ENCODE results near the gene KLF16.
A peak's percentile ranks its signal among the peaks of the same experiment; 100 is the strongest.

KLF16 gene

DNA sequence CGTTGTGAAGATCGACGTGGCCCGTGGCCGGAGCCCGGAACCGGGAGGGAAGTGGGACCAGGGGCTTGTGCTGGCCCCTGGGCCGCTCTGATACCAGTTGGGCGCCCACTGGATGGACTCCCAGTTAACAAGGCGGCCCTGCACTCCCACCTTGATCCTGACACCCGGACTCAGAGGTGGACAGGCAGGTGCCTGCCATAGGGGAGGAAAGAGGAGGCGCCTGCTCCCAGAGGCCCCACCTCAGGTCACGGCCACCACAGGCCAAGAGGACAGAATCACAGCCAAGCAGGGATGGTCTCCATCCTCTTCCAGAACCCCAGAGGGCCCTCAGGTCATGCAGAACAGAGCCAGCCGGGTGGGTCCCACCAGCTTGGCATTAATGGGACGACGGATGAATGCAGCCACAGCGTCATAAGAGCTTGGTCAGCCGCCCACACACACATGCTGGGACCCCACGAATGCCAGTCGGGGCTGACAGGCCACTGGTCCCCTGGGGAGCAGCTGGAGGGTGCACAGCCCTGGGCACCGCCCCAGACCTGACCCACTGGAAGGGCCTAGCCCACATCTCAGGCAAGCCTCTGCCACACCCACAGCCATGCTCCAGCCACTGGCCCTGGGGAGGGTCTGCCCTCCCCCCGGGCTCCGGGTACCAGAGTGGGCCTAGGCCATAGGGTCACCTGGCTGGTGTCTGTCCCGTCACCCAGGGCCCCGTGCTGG lies 9.6 kb upstream of the KLF16 start:
- no peaks in the 10 kb centered on the region for H3K27me3 ChIP-seq (ENCODE audit: insufficient read depth, low read depth, severe bottlenecking)
- TF ChIP-seq, protein P1, sequence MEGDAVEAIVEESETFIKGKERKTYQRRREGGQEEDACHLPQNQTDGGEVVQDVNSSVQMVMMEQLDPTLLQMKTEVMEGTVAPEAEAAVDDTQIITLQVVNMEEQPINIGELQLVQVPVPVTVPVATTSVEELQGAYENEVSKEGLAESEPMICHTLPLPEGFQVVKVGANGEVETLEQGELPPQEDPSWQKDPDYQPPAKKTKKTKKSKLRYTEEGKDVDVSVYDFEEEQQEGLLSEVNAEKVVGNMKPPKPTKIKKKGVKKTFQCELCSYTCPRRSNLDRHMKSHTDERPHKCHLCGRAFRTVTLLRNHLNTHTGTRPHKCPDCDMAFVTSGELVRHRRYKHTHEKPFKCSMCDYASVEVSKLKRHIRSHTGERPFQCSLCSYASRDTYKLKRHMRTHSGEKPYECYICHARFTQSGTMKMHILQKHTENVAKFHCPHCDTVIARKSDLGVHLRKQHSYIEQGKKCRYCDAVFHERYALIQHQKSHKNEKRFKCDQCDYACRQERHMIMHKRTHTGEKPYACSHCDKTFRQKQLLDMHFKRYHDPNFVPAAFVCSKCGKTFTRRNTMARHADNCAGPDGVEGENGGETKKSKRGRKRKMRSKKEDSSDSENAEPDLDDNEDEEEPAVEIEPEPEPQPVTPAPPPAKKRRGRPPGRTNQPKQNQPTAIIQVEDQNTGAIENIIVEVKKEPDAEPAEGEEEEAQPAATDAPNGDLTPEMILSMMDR (IDR thresholded peaks at IDR 0.05; ENCODE audit: low read depth, low read length), result no peak
- H3K36me3 ChIP-seq, result peaks cover 11% of the 10 kb centered on the region
- no peak overlapping the region for H3K27ac ChIP-seq
- no peak for DNase-seq
- no peak overlapping the region for H3K4me3 ChIP-seq (ENCODE audit: low read depth, low read length)
- H3K9me3 ChIP-seq (ENCODE audit: severe bottlenecking), result no peaks in the 10 kb centered on the region

DNA sequence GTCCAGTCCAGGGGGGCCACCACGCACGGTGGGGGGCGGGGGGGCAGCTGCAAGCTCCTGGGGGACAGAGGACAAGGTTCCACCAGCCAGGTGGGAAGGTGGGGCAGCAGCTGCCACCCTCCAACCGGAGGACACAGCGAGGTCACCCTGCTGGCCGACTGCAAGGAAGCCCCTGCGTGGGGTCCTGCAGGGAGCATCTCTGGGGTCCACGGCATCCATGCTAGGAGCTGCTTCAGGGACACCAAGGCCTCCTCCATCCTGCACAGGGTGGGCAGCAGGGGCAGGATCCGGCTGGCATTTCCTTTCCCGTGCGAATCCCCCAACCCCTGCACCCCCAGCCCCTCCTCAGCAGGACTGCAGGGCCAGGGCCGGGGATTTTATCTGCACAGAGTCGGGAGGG lies 8.3 kb upstream of the KLF16 start:
- TF ChIP-seq, protein P1 (IDR thresholded peaks at IDR 0.05; ENCODE audit: low read depth, low read length), result no peak
- Histone ChIP-seq H3K27me3 (ENCODE audit: insufficient read depth, low read depth, severe bottlenecking) (no peaks in the 10 kb centered on the region), H3K4me3 (ENCODE audit: low read depth, low read length) (no peak overlapping the region), H3K27ac (no peak overlapping the region), H3K36me3 (peaks cover 11% of the 10 kb centered on the region), H3K9me3 (ENCODE audit: severe bottlenecking) (no peaks in the 10 kb centered on the region)
- no peak for DNase-seq

DNA sequence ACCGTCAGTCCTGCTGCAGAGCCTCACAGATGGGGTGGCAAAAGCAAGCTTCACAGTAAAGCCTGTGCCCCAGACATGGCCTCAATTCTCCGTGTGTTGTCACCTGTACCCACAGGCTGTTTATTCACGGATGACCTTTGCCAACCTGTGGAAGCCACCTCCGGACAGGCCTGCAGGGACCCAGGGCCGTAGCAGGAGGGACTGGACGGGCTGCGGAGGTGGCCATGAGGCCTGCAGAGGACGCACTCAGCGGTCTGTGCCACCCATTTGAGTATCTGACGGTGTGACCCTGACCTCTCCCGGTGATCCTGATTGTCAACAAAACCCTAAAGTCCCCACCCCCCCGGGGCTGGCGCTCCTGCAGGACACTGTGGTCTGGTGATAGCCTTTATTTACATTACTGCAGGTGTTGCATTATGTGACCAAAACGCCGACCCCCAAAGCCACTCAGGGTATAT lies 7.8 kb upstream of the KLF16 start:
- no peak overlapping the region for H3K27ac ChIP-seq
- DNase-seq, result no peak
- peaks cover 11% of the 10 kb centered on the region for H3K36me3 ChIP-seq
- no peaks in the 10 kb centered on the region for H3K27me3 ChIP-seq (ENCODE audit: insufficient read depth, low read depth, severe bottlenecking)
- no peaks in the 10 kb centered on the region for H3K9me3 ChIP-seq (ENCODE audit: severe bottlenecking)
- no peak overlapping the region for H3K4me3 ChIP-seq (ENCODE audit: low read depth, low read length)
- TF ChIP-seq, protein P1 (IDR thresholded peaks at IDR 0.05; ENCODE audit: low read depth, low read length), result no peak

DNA sequence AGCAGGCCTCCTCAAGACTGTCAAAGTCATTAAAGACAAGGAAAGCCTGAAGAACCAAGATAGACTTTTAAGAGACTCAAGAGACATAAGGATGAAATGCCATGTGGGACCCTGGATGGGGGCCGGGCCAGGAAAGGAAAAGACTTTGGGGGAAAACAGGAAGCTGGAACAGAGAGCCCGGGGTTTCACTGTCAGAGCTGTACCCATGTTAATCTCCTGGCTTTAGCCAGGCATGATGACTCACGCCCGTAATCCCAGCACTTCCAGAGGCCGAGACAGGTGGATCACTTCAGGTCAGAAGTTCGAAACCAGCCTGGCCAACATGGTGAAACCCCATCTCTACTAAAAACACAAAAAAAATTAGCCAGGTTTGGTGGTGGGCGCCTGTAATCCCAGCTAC lies 5.6 kb upstream of the KLF16 start:
- H3K9me3 ChIP-seq (ENCODE audit: severe bottlenecking), result peaks cover 2% of the 10 kb centered on the region

GRCh38 chr19:1867349-1867724 lies 4.0 kb upstream of the KLF16 start:
- Histone ChIP-seq H3K36me3 (no peaks in the 10 kb centered on the region; the same call in 1 of the 2 replicates), H3K27ac (no peak overlapping the region), H3K4me3 (ENCODE audit: low read depth, low read length) (no peak overlapping the region), H3K27me3 (ENCODE audit: insufficient read depth, low read depth, severe bottlenecking) (no peaks in the 10 kb centered on the region), H3K9me3 (ENCODE audit: severe bottlenecking) (peaks cover 2% of the 10 kb centered on the region)
- TF ChIP-seq, protein P1 (IDR thresholded peaks at IDR 0.05; ENCODE audit: low read depth, low read length), result no peak
- no peak for DNase-seq

More for the DNA sequence above, 5.6 kb upstream of the KLF16 start:
- TF ChIP-seq, protein P1 (IDR thresholded peaks at IDR 0.05; ENCODE audit: low read depth, low read length), result no peak
- peak; percentile 69 for DNase-seq
- Histone ChIP-seq H3K27me3 (ENCODE audit: insufficient read depth, low read depth, severe bottlenecking) (no peaks in the 10 kb centered on the region), H3K4me3 (ENCODE audit: low read depth, low read length) (no peak overlapping the region), H3K27ac (peak overlapping the region; percentile 12), H3K36me3 (peaks cover 11% of the 10 kb centered on the region)

Data from WERI-Rb-1 (cell line).